AG04450 (cell line): ENCODE results near the gene ACTR3C. TPM values are rescaled to one million over a fixed set of nuclear protein-coding genes. Genes with fewer than 3 reads are reported as not detected.
A peak's percentile ranks its signal among the peaks of the same experiment; 100 is the strongest.

Source experiments
- CTCF ChIA-PET: fragments of 300-600, 350-600 bp; formaldehyde crosslinking; extraction: SDS; loops from one replicate; lab custom pipeline; 2022; ENCODE audit warnings: antibody characterized with exemption, inconsistent platforms; lab: Charles Lee
- POLR2A ChIA-PET: fragments of 350-600 bp; formaldehyde crosslinking; extraction: SDS; loops from one replicate; lab custom pipeline; 2021; ENCODE audit warnings: antibody characterized with exemption, inconsistent platforms; lab: Yijun Ruan, JAX
- DNase-seq: peaks from one replicate; pipeline ENCODE4 v3.0.0-alpha.2; 2011; ENCODE audit warnings: low read depth, low spot score
- H3K27ac ChIP-seq: one replicate; pipeline ENCODE4 v1.5.1; 2012; ENCODE audit warnings: low read depth, low read length, control low read depth
- H3K27me3 ChIP-seq: one replicate; pipeline ENCODE4 v1.6.0; 2012; ENCODE audit warnings: low read length; ENCODE audit not compliant: control insufficient read depth, insufficient read depth
- H3K4me3 ChIP-seq: 2 replicates; pipeline ENCODE4 v1.5.1; 2011; ENCODE audit warnings: mild to moderate bottlenecking, low read depth, low read length, control low read depth
- H3K9me3 ChIP-seq: 2 replicates; pipeline ENCODE4 v1.5.1; 2012; ENCODE audit warnings: low read length; ENCODE audit not compliant: control insufficient read depth, insufficient read depth
- CTCF ChIP-seq: IDR thresholded peaks from 2 replicates; pipeline ENCODE4 v1.5.1; 2011; ENCODE audit warnings: low read depth, low read length, control low read depth, inconsistent platforms
- polyA minus RNA-seq: library from RNA; depleted of rRNA, polyadenylated mRNA; stranded (reverse); fragments of >200 nt; gene quantifications from 2 replicates; pipeline ENCODE4 v1.2.3, GENCODE V29; 2011; rRNA and poly(A)+ RNA removed
- polyA plus RNA-seq: library from polyadenylated mRNA; depleted of rRNA; stranded (reverse); fragments of >200 nt; gene quantifications from 2 replicates; pipeline ENCODE4 v1.2.3, GENCODE V29; 2011; rRNA removed

Gene ACTR3C
- polyA plus RNA-seq: 0.31 and 0.36 TPM in 2 replicates
- polyA minus RNA-seq: 0.18 and 0.30 TPM in 2 replicates

- no peak for DNase-seq
- POLR2A ChIA-PET: no interaction called here
- Histone ChIP-seq H3K27ac (no peak within 1 kb of the TSS), H3K27me3 (no peaks in the 10 kb centered on the region), H3K4me3 (peak within 1 kb of the TSS; percentile 13; the same call in 1 of the 2 replicates), H3K9me3 (peaks cover 6% of the 10 kb centered on the region; the same call in 1 of the 2 replicates)
- CTCF ChIA-PET: interaction anchor here (1.3 kb wide), 1 partner anchor 12 kb away, joined by 3 read pairs; no protein-coding TSS in a partner anchor
- no peak; the same call in 1 of the 2 replicates for TF ChIP-seq CTCF
These were observed at the start of gene ACTR3C, which contains the start of gene LRRC61 for GRCh38 chr7:150322833-150323681. TSS of gene ACTR3C (minus strand) at chr7:150323545. CDS start at chr7:150295296, 28,249 bp downstream. TSS of gene LRRC61 (plus strand) at chr7:150323355. CDS start at chr7:150336862, 13,507 bp downstream.

GRCh38 chr7:150372271-150373048 is 49.1 kb upstream of the ACTR3C start:
- H3K9me3 ChIP-seq: no peaks in the 10 kb centered on the region
- no peaks in the 10 kb centered on the region for H3K27me3 ChIP-seq
- TF ChIP-seq CTCF: no peak
- H3K4me3 ChIP-seq: no peak overlapping the region
- no peak for DNase-seq
- H3K27ac ChIP-seq: no peak overlapping the region
- ChIA-PET POLR2A (no interaction called here), CTCF (no interaction called here)

GRCh38 chr7:150371996-150372270 is 48.6 kb upstream of the ACTR3C start:
- Histone ChIP-seq H3K27me3 (no peaks in the 10 kb centered on the region), H3K4me3 (no peak overlapping the region), H3K9me3 (no peaks in the 10 kb centered on the region), H3K27ac (no peak overlapping the region)
- ChIA-PET POLR2A (no interaction called here), CTCF (no interaction called here)
- no peak for DNase-seq
- no peak for TF ChIP-seq CTCF

- no peak for DNase-seq
- Histone ChIP-seq H3K27me3 (no peaks in the 10 kb centered on the region), H3K27ac (peak overlapping the region; percentile 52), H3K4me3 (no peak overlapping the region), H3K9me3 (no peaks in the 10 kb centered on the region)
- TF ChIP-seq CTCF: no peak
- ChIA-PET CTCF (interaction anchor here (0.6 to 1.3 kb wide), 4 partner anchors 9 to 85 kb away, joined by 3 to 7 read pairs (median 3); no protein-coding TSS in a partner anchor), POLR2A (no interaction called here)
These were observed 48.0 kb upstream of the ACTR3C start for GRCh38 chr7:150371131-150371995.
